Caco-2 (cell line): ENCODE results near the gene IGDCC3. TPM values are rescaled to one million over a fixed set of nuclear protein-coding genes. Genes with fewer than 3 reads are reported as not detected.

Source experiments
- BruUV-seq: library from RNA; stranded (reverse); fragments of 400-500 nt; replicated peaks from 2 replicates; lab custom pipeline; 2021; lab: Mats Ljungman, UMichigan
- CTCF ChIA-PET: fragments of 300-600 bp; sonication (Branson Sonifier 250); formaldehyde crosslinking; loops from one replicate; lab custom pipeline; 2022; ENCODE audit warnings: antibody characterized with exemption; lab: Charles Lee
- POLR2A ChIA-PET: fragments of 300-600 bp; sonication (Branson Sonifier 250); formaldehyde crosslinking; loops from one replicate; lab custom pipeline; 2022; ENCODE audit warnings: antibody characterized with exemption; lab: Charles Lee
- DNase-seq, 2 experiments: peaks; one replicate each; pipeline versions ENCODE4 v3.0.0 to v3.0.0-alpha.2; 2020 to 2022
- H3K27me3 ChIP-seq: replicated peaks from 2 replicates; pipeline ENCODE4 v1.6.0; 2011; ENCODE audit warnings: low read length; ENCODE audit not compliant: control insufficient read depth, insufficient read depth
- H3K36me3 ChIP-seq: 2 replicates; pipeline ENCODE4 v1.5.1; 2011; ENCODE audit warnings: low read length; ENCODE audit not compliant: control insufficient read depth, insufficient read depth
- H3K4me1 ChIP-seq: fragments of 250-450 bp; sonication (Bioruptor Pico); 2 replicates; pipeline ENCODE4 v1.5.1; 2020; ENCODE audit warnings: mild to moderate bottlenecking
- H3K4me3 ChIP-seq: 2 replicates; pipeline ENCODE4 v1.5.1; 2011; ENCODE audit warnings: low read depth, mild to moderate bottlenecking, control low read depth, low read length
- H3K9me3 ChIP-seq: fragments of 250-450 bp; sonication (Bioruptor Pico); 2 replicates; pipeline ENCODE4 v1.5.1; 2020; ENCODE audit warnings: mild to moderate bottlenecking, moderate library complexity
- H3K27ac Mint-ChIP-seq: one replicate; pipeline ENCODE4 v1.8.0; 2022; ENCODE audit warnings: mixed read lengths; ENCODE audit not compliant: unreplicated experiment
- H3K27me3 Mint-ChIP-seq: one replicate; pipeline ENCODE4 v1.8.0; 2022; ENCODE audit warnings: mixed read lengths; ENCODE audit not compliant: insufficient read depth, unreplicated experiment
- H3K36me3 Mint-ChIP-seq: one replicate; pipeline ENCODE4 v1.8.0; 2022; ENCODE audit warnings: mild to moderate bottlenecking, mixed read lengths; ENCODE audit not compliant: insufficient read depth, unreplicated experiment
- H3K4me1 Mint-ChIP-seq: one replicate; pipeline ENCODE4 v1.8.0; 2022; ENCODE audit warnings: low read depth, mixed read lengths; ENCODE audit not compliant: unreplicated experiment
- H3K4me3 Mint-ChIP-seq: one replicate; pipeline ENCODE4 v1.8.0; 2022; ENCODE audit warnings: mild to moderate bottlenecking, moderate library complexity, mixed read lengths; ENCODE audit not compliant: unreplicated experiment
- H3K9me3 Mint-ChIP-seq: one replicate; pipeline ENCODE4 v1.8.0; 2022; ENCODE audit warnings: mixed read lengths; ENCODE audit not compliant: unreplicated experiment
- CTCF ChIP-seq, 2 experiments: fragments of 200-600 bp in 1 of 2; IDR thresholded peaks; 1 replicate in 1 of 2; 2 replicates in 1 of 2; pipeline versions ENCODE4 v1.5.1 to v1.8.0; 2011 to 2022; ENCODE audit warnings: antibody characterized with exemption in 1 of 2, control low read depth in 1 of 2, inconsistent platforms in 1 of 2, low read depth in 1 of 2, low read length in 1 of 2, mild to moderate bottlenecking in 1 of 2, moderate library complexity in 1 of 2; ENCODE audit not compliant: insufficient read depth in 1 of 2, severe bottlenecking in 1 of 2, unreplicated experiment in 1 of 2
- intact Hi-C: fragments of 100-400 bp; cut with micrococcal nuclease; formaldehyde crosslinking; loops from one replicate; pipeline ENCODE4 v1.10.0; 2022; ENCODE audit not compliant: unreplicated experiment
- total RNA-seq: library from RNA; stranded (reverse); gene quantifications from 2 replicates; pipeline ENCODE4 v1.2.3, GENCODE V29; 2022

The IGDCC3 gene
- total RNA-seq, 1 experiment from 2014 or later = 51.2 TPM

- intact Hi-C loops = no loop called here
- Mint-ChIP-seq H3K9me3 (no peaks in the 10 kb centered on the region), H3K27me3 (no peaks in the 10 kb centered on the region), H3K36me3 (peaks cover 23% of the 10 kb centered on the region), H3K4me3 (no peak overlapping the region), H3K4me1 (peaks cover 30% of the 10 kb centered on the region), H3K27ac (peak overlapping the region; percentile 0)
- H3K9me3 ChIP-seq = no peaks in the 10 kb centered on the region
- CTCF ChIA-PET = no interaction called here
- no peaks in the 10 kb centered on the region for H3K27me3 ChIP-seq
- H3K36me3 ChIP-seq = no peaks in the 10 kb centered on the region; the same call in 1 of the 2 replicates
- no TSS peak for BruUV-seq
- POLR2A ChIA-PET = no interaction called here
- no peak overlapping the region for H3K4me3 ChIP-seq
- no peak for DNase-seq
- H3K4me1 ChIP-seq = peaks cover 24% of the 10 kb centered on the region; the same call in 1 of the 2 replicates
- TF ChIP-seq CTCF (IDR thresholded peaks at IDR 0.05; ENCODE audit: insufficient read depth in 1 of 2, low read depth in 1 of 2, low read length in 1 of 2, severe bottlenecking in 1 of 2, unreplicated experiment in 1 of 2) = no peak
Measured at GRCh38 chr15:65342493-65342892, 35.3 kb downstream of the IGDCC3 start.

- H3K4me3 Mint-ChIP-seq = peak overlapping the region; percentile 7
Measured at GRCh38 chr15:65339920-65340319, 37.9 kb downstream of the IGDCC3 start.

GRCh38 chr15:65339416-65339815 lies 38.4 kb downstream of the IGDCC3 start:
- peaks cover 19% of the 10 kb centered on the region for H3K4me1 Mint-ChIP-seq
- no peaks in the 10 kb centered on the region for H3K9me3 Mint-ChIP-seq
- no TSS peak for BruUV-seq

More at GRCh38 chr15:65339920-65340319, 37.9 kb downstream of the IGDCC3 start:
- H3K27me3 Mint-ChIP-seq = no peaks in the 10 kb centered on the region
- H3K4me1 Mint-ChIP-seq = peaks cover 19% of the 10 kb centered on the region
- H3K4me3 ChIP-seq = no peak overlapping the region
- intact Hi-C loops = no loop called here
- peak overlapping the region; percentile 44 for H3K27ac Mint-ChIP-seq
- no peak for TF ChIP-seq CTCF (IDR thresholded peaks at IDR 0.05; ENCODE audit: insufficient read depth in 1 of 2, low read depth in 1 of 2, low read length in 1 of 2, severe bottlenecking in 1 of 2, unreplicated experiment in 1 of 2)
- CTCF ChIA-PET = no interaction called here
- POLR2A ChIA-PET = no interaction called here
- peak; percentile 38 to 65 for DNase-seq
- no peaks in the 10 kb centered on the region for H3K27me3 ChIP-seq
- no peaks in the 10 kb centered on the region for H3K9me3 ChIP-seq
- peaks cover 25% of the 10 kb centered on the region; the same call in 1 of the 2 replicates for H3K4me1 ChIP-seq
- peaks cover 6% of the 10 kb centered on the region for H3K36me3 Mint-ChIP-seq
- no peaks in the 10 kb centered on the region for H3K9me3 Mint-ChIP-seq
- no peaks in the 10 kb centered on the region for H3K36me3 ChIP-seq
- BruUV-seq = no TSS peak

More at GRCh38 chr15:65339416-65339815, 38.4 kb downstream of the IGDCC3 start:
- DNase-seq = no peak
- ChIA-PET POLR2A (no interaction called here), CTCF (interaction anchor here (0.6 kb wide), 1 partner anchor 12 kb away, joined by 3 read pairs; no protein-coding TSS in a partner anchor)
- TF ChIP-seq CTCF (IDR thresholded peaks at IDR 0.05; ENCODE audit: insufficient read depth in 1 of 2, low read depth in 1 of 2, low read length in 1 of 2, severe bottlenecking in 1 of 2, unreplicated experiment in 1 of 2) = no peak
- Histone ChIP-seq H3K27me3 (no peaks in the 10 kb centered on the region), H3K4me3 (no peak overlapping the region), H3K4me1 (peaks cover 25% of the 10 kb centered on the region; the same call in 1 of the 2 replicates), H3K9me3 (no peaks in the 10 kb centered on the region), H3K36me3 (no peaks in the 10 kb centered on the region)
- Mint-ChIP-seq H3K27ac (peak overlapping the region; percentile 44), H3K36me3 (peaks cover 6% of the 10 kb centered on the region), H3K27me3 (no peaks in the 10 kb centered on the region), H3K4me3 (peak overlapping the region; percentile 7)
- intact Hi-C loops = no loop called here
